Stimulated activated CD4-positive, alpha-beta T cell treated with anti-CD3 and anti-CD28 coated beads, Interleukin-12 subunit alpha, Interleukin-12 subunit beta, amount 100 ng/mL, for 4 hours (primary cell): Measurements from ENCODE around the gene ERAP2.

ENCODE experiments used
- DNase-seq: peaks from one replicate; pipeline ENCODE4 v3.0.0-alpha.2; 2020

The ERAP2 gene

GRCh38 chr5:96968614-96969013 lies 92.3 kb downstream of the ERAP2 start:
- DNase-seq, result no peak
